Inflammatory macrophage (primary cell): ENCODE results near the gene DUOX1.
"Not testable (repeated sequence)": the region's sequence is repeated elsewhere in the genome, so short reads cannot be mapped to it uniquely, and the experiment has no call there.

Experiments used
- DNase-seq, 2 donors: peaks; one replicate each; pipeline ENCODE4 v3.0.0-alpha.2; 2020 to 2022
- total RNA-seq, 18 experiments: gene quantifications; one replicate each; lab custom pipeline; 2026; ENCODE audit warnings: mixed read lengths in 6 of 18, inconsistent platforms in 2 of 18; lab: John Stamatoyannopoulos, UW

DUOX1 gene
- total RNA-seq: 0 to 0.39 (median 0.03) reads per million in 18 experiments

DNA sequence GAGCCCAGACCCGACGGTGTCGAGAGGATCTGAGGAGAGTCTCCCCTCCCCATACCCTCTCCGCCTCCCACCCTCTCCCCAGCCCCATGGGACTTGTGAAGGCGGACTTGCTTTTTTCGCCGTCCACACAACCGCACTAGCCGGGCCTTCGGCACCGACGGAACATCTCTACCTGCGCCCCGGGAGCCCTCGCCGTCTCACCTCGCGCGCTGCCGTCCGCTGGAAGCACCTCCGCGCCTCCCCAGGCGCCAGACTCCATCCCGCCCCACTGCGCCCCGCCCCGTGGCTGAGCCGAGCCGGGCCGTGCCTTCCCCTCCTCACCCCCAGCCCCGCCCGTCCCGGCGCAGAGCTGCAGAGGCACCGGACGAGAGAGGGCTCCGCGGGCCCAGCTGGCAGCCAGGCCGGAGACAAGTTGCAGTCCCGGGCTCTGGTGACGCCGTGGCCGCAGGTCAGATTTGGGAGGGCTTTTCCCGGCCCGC lies at the start of gene DUOX1, which contains the start of gene DUOXA1:
DUOX1 (plus strand) TSS at position 344 of the 479 bp plus-strand sequence. CDS start 1,973 bp downstream, outside the sequence.
DUOXA1 (minus strand) TSS at position 229 of the 479 bp plus-strand sequence. CDS start 6,865 bp downstream, outside the sequence.
- no peak for DNase-seq

GRCh38 chr15:45080593-45080992 lies 49.2 kb upstream of the DUOX1 start:
- DNase-seq: not testable (repeated sequence)

GRCh38 chr15:45082412-45082811 lies 47.4 kb upstream of the DUOX1 start:
- DNase-seq: not testable (repeated sequence)

DNA sequence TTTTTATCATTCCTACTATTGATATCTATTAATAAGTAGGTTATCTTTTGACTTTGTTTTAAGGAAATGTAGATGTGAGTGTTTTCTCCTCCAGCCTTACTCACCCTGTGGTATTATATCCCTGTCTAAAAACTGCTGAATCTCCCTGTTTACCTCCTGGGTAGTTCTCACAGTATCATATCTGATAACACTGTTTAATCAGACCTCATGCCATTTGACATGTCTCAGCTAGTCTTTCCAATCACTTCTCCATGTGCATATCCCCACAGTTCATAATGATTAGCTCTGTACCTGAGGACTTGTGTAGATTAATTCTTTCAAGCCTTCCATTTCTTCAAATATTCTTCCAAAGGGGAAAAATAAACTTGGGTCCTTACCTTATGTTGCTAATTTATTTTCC lies 46.6 kb upstream of the DUOX1 start:
- DNase-seq: no peak

DNA sequence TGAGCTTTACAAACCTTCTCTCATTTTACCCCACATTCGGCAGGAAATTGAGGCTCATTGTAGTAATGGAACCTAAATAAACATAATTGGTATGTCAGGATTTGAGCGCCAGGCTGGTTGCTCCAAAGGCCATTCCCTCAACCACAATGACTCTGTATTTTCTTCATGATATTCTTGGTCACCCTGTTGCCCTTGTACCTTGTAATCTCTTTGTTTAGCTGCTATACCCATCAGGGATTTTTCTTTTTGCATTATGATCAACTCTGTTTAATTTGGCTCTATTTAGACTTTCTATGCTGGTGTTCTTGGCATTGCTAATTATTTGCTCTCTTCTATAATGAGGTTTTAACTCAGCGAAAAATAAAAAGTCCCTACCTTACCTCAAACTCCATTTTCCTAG lies 45.6 kb upstream of the DUOX1 start:
- DNase-seq: no peak

DNA sequence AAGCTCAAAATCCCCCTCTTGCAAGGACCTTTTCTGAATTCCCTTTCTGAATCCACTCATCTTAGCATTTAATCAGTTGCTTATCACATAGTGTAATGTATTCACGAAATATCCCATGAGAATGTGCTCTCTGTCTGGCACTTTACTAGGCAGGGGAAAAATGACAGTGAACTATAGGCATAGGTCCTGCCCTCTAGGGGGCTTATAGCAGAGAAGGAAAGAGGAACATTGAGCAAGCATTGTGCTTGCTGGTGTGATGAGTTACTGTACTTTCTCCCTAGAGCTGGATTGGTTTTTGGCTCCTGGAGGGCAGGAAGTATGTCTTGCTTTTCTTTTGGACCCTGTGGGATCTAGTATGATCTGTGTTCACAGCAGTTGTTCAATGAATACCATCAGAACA lies 42.3 kb upstream of the DUOX1 start:
- DNase-seq: no peak

- DNase-seq: no peak
Observed at GRCh38 chr15:45088801-45089711, 40.7 kb upstream of the DUOX1 start.

DNA sequence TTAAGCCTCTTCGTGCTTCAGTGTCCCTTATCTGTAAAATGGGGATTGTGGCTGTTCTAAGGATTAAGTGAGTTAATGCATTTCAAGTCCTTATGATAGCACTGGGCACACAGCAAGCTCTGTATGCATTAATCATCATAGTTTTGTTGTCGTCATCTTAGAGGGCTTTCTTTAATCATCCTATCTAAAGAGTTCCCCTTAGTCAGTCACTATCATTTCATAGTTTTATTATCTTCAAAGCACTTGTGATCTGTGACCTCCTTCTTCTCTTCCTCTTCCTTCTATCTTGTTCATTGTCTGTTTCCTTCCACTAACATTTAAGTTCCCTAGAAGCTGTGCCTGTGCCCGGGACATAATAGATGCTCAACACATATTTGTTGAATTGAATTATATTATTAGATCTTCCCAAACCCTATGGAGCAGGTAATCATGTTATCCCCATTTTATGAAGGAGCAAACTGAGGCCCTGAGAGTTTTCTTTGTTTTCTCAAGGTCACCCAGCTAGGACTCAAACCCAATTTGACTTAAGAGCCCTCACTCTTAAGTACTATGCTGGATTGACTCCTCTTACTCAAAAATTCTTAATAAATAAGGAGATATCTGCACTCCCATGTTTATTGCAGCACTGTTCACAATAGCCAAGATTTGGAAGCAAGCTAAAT lies 40.0 kb upstream of the DUOX1 start:
- no peak for DNase-seq

GRCh38 chr15:45091161-45091560 lies 38.6 kb upstream of the DUOX1 start:
- no peak for DNase-seq

DNA sequence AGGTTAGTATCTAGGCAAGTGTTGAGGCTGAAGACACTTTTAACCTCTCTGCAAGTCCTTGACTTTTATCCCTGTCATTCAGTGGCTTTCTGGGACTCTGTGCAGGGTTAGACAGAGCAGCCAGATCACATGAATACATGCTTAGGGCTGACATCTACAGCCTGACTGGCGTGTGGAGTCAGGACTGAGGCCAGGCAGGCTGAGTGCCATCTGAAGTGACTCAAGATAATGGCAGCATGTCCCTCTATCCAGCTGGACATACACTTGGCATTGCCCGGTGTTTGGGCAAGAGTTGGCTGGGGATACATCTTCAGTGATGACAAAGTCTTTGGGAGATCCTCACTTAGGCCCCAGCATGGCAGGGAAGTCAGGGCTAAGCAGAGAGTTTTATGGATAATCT lies 38.2 kb upstream of the DUOX1 start:
- no peak for DNase-seq

- DNase-seq: no peak
Observed at GRCh38 chr15:45093013-45093412, 36.8 kb upstream of the DUOX1 start.

GRCh38 chr15:45093622-45094357 lies 36.0 kb upstream of the DUOX1 start:
- DNase-seq: no peak

- no peak for DNase-seq
Observed at GRCh38 chr15:45094358-45094730, 35.5 kb upstream of the DUOX1 start.

DNA sequence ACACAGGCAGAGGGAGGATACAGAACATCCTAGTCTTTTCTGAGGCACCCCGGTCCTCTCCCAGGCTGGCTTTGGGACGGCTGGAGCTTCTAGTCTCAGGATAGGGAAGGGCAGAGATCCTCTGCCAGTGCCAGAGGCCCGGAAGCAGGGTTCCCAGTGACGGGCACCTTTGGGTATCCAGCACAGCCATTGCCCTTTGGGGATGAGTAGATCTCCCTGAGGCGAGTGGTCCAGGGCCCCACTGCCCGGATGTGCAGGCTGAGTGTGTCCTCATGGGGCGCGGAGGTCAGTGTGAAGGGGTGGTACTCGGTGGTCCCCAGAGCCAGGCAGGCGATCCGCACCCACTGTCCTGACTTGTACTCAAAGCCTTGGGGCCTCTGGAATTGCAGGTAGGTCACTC lies 34.1 kb upstream of the DUOX1 start:
- DNase-seq: no peak

GRCh38 chr15:45097466-45097865 lies 32.3 kb upstream of the DUOX1 start:
- DNase-seq: no peak

DNA sequence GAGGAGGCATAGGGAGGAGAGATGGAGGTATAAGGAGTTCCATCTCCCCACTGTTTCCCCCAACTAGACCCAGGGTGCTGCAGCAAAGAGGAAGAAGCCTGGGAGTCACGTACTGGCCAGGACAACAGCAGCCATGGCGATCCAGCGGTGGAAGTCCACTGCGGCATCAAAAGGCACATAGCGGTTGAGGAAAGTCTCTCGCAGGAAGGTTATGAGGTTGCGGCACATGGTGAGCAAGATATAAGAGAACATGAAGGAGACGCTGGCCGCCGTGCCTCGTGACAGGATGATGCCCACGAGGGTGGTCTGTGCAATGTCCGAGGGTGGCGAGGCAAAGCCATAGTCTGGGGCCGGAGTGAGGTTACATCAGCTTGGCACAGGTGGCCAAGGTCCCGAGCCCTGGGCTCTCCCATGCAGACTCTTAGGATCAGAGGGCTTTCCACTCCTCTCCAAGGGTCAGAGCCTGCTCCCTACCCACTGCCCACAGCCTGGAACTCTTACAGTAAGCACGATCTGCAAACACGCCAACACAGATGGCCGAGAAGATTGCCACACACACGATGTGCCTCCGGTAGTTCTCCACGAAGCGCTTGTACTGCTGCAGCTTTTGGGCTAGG lies 30.1 kb upstream of the DUOX1 start:
- DNase-seq: no peak

- no peak for DNase-seq
Observed at GRCh38 chr15:45100884-45101625, 28.7 kb upstream of the DUOX1 start.

- no peak for DNase-seq
Observed at GRCh38 chr15:45101749-45102148, 28.0 kb upstream of the DUOX1 start.

GRCh38 chr15:45102226-45102625 lies 27.6 kb upstream of the DUOX1 start:
- DNase-seq: no peak

- not testable (repeated sequence) for DNase-seq
Observed at GRCh38 chr15:45104170-45104569, 25.6 kb upstream of the DUOX1 start.

DNA sequence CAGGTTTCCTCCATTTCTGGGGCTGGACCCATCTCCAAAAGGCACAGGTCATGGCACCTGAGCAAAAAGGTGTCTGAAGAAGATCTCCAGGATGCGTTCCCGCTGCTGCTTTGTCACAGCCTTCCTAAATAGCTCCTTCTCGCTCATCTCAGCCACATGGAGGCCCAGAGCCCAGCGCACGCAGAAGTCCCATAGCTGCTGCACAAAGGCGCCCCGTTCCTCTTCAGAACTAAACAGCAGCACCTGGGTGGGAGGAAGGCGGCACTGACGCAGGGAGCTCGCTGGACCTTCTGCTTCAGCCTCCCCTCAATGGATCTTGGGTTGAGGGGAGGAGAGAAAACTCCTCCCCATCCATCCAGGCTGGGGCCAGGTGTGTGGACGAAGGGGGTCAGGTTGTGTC lies 24.2 kb upstream of the DUOX1 start:
- no peak for DNase-seq
